ENCODE results near the gene ELL2.

GRCh38 chr5:95857185-95857945 is 104.3 kb downstream of the ELL2 start:
- TF ChIP-seq CTCF (IDR thresholded peaks at IDR 0.05) (no peak), POLR2A (IDR thresholded peaks at IDR 0.05) (no peak), POLR2AphosphoS5 (IDR thresholded peaks at IDR 0.05) (peak; percentile 78)

All from prostate gland (tissue), 2 donors.